NCI-H1105 treated with DMSO at 0.1 percent for 48 hours (cell line): ENCODE data around the gene GYS2.
"Not testable (repeated sequence)": the region's sequence is repeated elsewhere in the genome, so short reads cannot be mapped to it uniquely, and the experiment has no call there.

Experiments used
- DNase-seq: peaks from one replicate; lab custom pipeline; 2025; lab: John Stamatoyannopoulos, UW

GYS2 gene

GRCh38 chr12:21604245-21605101 is at the start of gene GYS2:
TSS of gene GYS2 (minus strand) at chr12:21604847. CDS start at chr12:21604592, 255 bp downstream.
- DNase-seq = no peak

- DNase-seq = no peak
These were observed 47.2 kb upstream of the GYS2 start for GRCh38 chr12:21651821-21652220.

GRCh38 chr12:21650997-21651396 is 46.4 kb upstream of the GYS2 start:
- no peak for DNase-seq

GRCh38 chr12:21649034-21649433 is 44.4 kb upstream of the GYS2 start:
- DNase-seq = no peak

DNA sequence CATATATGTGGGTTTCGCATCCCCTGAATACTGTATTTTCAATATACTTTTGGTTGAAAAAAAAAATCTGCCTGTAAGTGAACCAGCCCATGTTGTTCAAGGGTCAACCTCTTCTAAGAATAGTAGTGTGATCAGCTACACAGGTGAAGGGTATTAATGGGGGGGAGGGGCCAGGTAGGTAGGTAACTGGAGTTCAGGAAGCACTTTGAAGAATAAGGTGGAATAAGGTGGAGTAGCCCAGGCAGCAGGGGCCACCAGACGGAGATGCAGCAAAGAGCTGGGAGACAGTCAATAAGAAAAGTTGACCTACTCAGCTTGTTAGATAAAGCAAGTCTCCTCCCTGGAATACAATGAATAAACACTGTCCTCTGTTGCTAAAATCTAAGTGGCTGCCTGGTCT is 43.7 kb upstream of the GYS2 start:
- no peak for DNase-seq

DNA sequence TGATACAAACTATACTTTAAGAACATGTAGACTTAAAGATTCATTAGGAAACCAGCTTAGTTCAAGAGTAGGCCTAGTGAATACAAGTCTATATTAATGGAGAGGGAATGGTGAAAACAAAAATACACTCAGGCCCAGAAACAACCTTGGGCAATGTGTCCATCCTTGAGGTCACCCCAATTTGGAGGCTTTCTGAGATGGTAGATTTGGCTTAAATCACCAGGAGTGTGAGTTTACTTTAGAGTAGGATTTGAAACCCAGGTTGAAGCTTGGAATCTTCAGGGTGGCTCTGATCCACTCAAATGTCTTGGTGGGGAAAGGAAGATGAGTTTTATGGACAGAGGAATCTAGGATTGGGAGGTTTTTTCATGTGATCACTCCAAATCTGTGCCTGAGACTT is 42.5 kb upstream of the GYS2 start:
- DNase-seq = no peak

DNA sequence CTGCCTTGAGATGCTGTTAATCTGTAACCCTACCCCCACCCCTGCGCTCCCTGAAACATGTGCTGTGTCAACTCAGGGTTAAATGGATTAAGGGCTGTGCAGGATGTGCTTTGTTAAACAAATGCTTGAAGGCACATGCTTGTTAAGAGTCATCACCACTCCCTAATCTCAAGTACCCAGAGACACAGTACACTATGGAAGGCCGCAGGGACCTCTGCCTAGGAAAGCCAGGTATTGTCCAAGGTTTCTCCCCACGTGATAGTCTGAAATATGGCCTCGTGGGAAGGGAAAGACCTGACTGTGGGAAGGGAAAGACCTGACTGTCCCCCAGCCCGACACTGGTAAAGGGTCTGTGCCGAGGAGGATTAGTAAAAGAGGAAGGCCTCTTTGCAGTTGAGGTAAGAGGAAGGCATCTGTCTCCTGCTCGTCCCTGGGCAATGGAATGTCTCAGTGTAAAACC is 40.4 kb upstream of the GYS2 start:
- DNase-seq = not testable (repeated sequence)

GRCh38 chr12:21644516-21644915 is 39.9 kb upstream of the GYS2 start:
- no peak for DNase-seq

DNA sequence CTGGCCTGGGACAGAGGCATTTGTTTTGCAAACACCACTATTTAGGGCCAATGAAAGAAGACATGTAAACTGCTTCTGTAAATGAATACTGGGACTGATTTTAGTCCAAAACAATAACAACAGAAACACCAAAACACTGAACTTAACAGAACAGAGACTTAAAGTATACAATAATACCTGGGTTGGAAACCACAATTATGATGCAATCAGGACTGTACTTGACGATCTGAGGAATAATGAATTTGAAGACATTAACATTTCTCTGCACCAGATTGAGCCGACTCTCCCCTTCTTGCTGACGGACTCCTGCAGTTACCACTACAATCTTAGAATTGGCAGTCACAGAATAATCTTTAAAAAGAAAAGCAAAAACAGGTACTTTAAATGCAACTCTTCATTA is 39.1 kb upstream of the GYS2 start:
- DNase-seq = no peak

DNA sequence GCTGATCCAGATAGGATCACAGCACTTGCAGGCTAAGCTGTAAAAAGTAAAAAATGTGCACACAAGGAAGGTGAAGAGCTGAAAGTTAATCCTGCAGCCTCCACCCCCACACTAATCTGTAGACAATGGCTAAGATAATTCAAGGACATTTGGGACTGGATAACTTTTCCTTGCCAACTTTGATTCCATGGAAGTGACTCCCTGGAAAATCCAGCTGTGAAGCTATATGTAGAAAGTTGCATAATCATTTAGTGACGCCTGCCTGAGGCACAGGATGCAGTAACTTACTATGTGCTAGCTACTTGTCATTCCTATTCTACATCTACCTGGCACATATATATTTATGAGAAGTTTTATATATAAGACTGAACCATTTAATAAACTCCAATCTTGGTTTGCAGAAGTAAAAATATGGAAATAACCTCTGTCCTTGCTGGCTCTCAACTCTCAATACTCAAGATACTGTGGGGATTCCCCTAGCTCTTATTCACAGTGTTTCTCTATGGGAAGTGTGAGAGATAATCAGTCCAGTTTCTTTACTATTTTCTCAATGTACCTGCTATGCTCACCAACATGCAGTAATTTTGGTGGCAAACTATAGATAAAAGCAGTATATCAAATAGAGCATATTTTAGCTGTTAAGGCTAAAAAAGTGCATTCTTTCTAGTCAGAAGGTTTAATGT is 38.2 kb upstream of the GYS2 start:
- DNase-seq = no peak

GRCh38 chr12:21638054-21638891 is 33.6 kb upstream of the GYS2 start:
- peak; percentile 54 for DNase-seq

GRCh38 chr12:21634245-21634644 is 29.6 kb upstream of the GYS2 start:
- no peak for DNase-seq

GRCh38 chr12:21631367-21631766 is 26.7 kb upstream of the GYS2 start:
- DNase-seq = no peak

- DNase-seq = no peak
These were observed 23.3 kb upstream of the GYS2 start for GRCh38 chr12:21627924-21628323.

DNA sequence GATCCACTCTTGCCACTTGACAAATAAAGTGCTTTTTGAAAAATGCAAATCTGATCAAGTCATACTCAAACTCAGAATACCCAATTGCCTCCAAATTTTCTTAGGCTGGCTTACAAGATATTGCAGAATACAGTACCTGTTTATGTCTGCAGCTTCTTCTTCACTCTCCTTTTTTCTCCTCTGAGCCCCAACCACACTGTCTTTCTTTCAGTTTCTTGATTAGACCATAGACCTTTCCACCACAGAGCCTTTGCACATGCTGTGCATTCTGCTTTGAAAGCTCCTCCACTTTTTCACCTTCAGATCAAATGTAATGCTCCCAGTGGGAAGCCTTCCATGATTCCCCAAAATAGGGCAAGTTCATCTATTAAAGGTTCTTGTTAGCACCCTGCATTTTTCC is 13.9 kb upstream of the GYS2 start:
- DNase-seq = no peak

- DNase-seq = no peak
These were observed 12.4 kb upstream of the GYS2 start for GRCh38 chr12:21617030-21617429.

GRCh38 chr12:21615431-21615830 is 10.8 kb upstream of the GYS2 start:
- DNase-seq = no peak

DNA sequence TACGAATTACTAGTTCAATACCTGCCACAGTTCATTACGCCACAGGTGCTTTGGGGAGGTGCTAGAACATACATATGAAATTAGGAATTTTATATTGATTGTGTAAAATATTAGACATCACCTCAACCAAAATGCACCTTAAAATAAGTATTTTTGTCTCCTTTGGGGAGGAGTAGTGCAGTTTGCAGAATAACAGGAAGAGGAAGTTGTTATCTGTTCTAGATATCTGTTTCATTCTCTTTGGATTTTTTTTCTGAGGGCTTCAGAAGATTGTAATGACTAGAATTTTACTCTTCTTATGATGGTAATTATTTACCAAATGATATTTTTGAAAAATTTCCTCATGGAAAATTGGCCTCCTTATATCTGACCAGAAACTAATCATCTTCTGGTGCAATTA is 9.9 kb upstream of the GYS2 start:
- DNase-seq = peak; percentile 32

DNA sequence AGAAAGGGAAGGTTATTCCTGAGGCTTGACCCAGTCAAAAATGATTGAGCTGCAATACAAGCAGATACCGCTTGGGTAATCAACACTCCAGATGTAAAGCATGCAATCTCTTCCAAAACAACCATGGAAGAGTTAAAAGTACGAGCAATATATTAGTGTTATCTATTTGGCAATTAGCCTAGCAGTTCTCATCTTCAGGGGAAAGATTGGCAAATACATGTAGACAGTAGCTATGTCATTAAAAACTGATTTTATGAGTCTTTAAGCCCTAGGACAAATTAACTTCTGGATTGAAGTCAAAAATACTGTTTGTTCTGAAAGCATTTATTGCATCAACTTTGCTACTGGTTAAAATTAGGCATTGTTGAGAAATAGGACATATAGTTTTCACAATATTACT is 9.3 kb upstream of the GYS2 start:
- peak; percentile 88 for DNase-seq

DNA sequence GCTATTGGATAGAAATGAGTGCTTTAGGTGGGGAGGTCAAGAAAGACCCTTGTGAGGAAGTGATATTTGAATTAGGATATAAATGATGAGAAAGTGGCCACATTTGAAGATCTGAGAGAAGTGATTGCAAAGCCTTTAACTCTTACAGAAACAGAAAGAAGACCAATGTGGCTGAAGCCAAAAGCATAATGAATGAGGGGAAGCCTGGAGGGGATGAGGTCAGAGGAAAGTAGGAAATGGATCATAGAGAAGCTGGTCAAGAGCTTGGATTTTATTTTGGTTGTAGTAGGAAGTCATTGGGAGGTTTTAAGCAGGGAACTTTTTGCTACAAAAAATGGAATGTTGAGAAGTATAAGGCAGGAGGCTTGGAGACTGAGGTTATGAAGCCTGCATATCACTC is 3.5 kb upstream of the GYS2 start:
- DNase-seq = no peak

GRCh38 chr12:21607701-21608100 is 3.1 kb upstream of the GYS2 start:
- DNase-seq = peak; percentile 13

GRCh38 chr12:21606175-21606574 is 1.5 kb upstream of the GYS2 start:
- DNase-seq = no peak

- DNase-seq = no peak
These were observed 1.9 kb downstream of the GYS2 start for GRCh38 chr12:21602774-21603173.
